Measurements from ENCODE around the gene NRARP.

Gene NRARP

DNA sequence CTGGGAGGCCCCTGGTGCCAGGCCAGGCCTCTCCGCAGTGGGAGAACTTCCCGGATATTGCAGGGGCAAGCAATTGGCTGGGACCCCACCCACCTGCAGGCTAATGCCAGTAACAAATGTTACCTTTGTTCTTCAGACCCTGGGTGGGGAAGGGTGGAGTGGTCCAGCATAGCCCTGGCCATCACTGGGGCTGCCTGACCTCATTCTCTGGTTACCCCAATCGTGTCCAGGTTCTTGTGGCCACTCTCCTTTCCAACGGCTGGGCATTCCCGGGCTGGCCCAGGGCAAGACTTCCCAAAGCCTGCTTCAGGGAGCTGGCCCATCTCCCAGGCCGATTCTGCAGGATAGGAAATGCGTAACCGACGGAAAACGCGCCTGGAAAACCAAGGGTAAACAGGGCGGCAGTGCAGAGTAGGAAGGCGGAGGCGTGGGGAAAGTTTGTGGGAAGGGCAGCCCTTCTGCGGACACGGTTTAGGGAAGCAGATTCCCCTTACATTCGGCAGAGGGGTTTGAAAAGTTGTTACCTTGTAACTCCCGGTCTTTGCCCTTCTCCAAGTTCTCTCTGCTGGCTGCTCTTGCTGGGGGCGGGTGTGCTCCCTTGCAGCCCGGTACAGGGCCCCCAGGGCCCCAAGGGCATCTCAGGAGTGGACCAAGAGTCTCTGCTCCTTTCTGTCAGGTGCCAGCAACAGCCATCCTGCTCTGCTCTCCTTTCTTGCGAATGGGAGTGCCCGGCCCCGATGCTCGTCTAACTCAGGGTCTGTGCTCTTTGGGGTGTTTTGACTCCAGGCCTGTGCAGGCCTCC is 3.5 kb downstream of the NRARP start:
- no peak for DNase-seq (ENCODE audit: low read depth, low spot score)

DNA sequence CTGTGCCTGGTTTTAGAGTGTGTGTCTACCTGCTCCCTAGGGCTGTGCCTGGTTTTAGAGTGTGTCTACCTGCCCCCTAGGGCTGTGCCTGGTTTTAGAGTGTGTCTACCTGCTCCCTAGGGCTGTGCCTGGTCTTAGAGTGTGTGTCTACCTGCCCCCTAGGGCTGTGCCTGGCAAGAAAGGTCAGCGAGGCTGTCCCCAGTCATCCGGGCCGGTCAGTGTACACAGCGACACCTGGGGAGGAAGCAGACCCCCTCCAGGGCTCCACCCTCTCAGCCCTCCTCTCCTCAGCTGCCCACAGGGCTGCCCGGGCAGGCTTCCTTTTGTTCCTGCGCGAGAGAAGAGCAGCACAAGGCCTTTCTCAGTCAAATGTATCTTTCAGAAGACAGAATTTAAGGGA is 4.1 kb downstream of the NRARP start:
- DNase-seq (ENCODE audit: low read depth, low spot score): no peak

DNA sequence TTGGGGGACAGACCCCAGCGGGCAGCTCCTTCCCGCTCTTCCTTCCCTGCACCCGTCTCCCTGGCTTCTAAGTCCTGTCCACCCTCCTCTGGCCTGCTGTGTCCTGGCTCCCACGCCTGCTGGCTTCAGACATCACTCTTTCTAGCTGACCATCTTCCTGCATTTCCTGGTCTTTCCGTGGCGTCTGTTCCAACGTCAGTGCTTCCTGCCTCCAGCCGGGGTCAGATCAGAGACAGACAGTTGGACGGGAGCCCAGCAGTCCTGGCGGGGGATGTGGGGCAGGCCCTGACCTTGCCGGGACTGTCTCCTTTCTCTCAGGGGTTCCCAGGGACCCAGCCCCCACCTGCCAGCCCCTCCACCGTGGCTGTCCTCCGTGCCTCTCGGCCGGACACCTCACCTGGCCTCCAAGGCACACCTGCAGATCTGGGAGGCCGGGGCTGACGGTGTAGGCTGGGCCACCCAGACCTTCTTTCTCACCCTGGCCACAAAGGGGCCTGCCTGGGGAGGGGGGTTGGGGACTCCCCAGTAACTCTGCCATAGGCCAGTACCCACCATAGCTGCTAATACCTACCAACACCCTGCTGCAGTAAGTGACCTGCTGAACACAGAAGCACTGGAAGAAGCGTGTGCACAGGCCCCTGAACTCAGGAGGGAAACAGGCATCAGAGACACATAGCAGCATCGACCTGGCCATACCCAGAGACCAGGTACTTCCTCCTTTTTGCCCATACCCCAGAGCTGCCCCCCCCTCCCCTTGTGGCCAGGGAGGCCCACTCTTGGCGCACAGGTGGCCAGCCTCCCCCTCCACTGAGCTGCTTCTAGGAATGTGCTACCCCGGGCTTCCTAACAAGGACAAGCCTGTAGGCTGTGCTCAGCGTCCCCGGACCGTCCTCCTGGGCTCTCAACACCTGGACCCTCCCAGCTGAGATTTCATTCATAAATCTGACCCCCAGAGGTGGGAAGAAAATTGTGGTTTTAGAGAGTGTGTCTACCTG is 5.1 kb downstream of the NRARP start:
- DNase-seq (ENCODE audit: low read depth, low spot score): no peak

DNA sequence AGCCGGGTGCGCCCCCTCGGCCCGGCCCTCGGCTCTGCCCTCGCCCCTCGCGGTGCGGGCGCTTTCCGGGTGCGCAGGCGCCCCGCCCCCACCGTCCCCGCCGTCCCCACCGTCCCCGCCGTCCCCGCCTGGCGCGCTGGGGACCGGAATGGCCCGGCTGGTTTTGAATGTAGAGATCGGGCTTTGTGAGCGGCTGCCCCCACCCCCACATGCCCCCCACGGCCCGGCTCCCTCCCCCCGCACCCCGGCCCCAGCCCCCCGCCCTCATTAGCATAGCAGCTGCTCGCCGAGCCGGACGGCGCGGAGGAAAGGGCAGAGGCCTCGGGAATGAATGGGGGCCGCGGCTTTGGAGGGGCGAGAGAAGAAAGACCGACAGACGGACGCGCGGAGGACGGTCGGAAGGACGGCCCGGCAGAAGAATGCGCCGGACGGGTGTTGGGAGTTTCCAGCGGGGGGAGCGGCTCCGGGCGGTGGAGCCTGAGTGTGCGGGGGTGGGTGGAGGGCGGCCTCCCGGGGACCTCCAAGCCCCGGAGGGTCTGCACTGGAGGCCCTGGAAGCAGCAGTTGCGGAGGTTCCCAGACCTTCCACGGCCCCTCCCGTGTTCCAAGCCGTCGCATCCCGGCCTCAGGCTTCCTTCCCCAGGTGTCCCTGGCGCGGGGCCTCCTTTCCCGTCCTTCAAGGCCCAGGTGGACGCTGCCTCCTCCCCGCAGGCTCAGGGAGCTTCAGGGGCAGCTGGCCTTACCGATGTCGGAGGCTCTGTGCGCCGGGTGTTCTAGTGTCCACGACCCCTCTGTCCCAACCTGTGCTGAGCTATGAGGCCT is 6.0 kb downstream of the NRARP start:
- DNase-seq (ENCODE audit: low read depth, low spot score): no peak

DNA sequence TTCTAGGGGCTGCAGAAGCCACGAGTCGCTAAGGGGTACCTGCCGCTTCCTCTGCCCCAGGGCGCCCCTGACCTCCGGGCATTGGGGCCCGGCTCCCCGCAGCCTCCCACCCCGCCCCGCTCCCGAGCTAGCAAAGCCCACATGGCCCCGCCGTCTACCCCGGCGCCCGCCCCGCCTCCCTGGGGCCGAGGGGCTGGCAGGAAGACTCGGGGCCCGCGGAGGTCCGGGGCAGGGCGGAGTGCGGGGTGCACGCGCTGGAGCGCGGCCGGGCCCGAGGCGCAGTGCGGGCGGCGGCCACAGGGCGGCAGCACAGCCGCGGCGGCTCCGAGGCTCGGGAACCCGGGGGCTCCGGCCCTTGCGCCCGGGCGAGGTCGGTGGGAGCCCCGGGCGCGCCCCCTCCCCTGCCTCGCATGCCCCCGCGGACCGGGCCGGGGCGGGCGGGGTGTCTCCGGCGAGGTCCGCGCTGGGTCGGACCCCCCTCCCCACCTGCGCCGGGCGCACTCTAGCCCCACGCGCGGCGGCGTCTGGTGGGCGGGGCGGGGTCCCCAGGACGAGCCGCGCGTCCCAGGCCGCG is 6.7 kb downstream of the NRARP start:
- no peak for DNase-seq (ENCODE audit: low read depth, low spot score)

DNA sequence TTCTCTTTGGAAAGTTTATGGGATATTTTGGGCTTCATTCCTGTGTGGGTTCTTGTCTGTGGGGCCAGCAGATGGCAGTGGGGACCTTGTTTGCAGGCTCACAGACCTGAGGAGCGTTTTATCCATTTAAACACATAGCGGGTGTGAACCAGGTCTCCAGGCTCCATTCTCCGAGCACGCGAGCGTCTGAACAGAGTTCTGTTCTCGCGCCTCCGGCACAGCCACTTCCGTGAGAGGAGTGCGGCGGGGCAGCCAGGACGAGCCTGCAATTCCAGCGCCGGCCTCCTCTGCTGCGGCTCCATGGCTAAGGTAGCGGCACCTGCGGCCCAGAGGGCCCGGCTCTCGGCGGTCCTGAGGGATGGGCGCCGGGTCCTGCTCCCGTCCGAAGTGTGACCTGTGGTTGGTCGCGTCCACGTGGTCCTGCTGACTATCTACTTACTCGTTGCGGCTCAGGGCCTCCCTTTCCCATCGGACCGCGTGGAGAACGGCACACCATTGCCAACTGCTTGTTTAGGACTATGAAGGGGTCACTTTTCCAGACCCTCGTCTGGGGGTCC is 7.3 kb downstream of the NRARP start:
- no peak for DNase-seq (ENCODE audit: low read depth, low spot score)

DNA sequence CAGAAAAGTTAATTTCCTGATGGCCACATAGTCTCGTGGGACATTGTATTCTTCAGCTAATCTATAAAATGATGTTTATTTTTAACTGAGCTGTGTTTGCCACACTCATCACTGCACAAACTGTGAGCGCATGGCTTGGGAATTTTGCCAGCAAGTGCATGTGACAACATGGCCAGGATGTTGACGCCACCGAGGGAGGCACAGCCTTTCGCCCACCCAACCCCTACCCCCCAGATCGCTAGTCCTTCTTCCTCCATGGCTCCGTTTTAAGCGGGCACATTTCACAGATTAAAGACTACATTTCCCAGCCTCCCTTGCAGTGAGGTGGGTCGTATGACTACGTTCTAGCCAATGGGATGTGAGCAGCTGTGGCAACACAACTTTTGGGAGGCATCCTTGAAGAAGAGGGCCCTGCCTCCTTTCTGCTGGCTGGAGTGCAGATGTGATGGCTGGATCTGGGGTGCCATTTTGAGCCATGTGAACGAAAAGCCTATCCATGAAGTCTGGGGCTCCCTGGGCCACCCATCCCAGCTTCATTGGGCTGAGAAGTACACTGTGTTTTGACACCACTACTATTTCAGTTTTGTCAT is 7.9 kb downstream of the NRARP start:
- no peak for DNase-seq (ENCODE audit: low read depth, low spot score)

DNA sequence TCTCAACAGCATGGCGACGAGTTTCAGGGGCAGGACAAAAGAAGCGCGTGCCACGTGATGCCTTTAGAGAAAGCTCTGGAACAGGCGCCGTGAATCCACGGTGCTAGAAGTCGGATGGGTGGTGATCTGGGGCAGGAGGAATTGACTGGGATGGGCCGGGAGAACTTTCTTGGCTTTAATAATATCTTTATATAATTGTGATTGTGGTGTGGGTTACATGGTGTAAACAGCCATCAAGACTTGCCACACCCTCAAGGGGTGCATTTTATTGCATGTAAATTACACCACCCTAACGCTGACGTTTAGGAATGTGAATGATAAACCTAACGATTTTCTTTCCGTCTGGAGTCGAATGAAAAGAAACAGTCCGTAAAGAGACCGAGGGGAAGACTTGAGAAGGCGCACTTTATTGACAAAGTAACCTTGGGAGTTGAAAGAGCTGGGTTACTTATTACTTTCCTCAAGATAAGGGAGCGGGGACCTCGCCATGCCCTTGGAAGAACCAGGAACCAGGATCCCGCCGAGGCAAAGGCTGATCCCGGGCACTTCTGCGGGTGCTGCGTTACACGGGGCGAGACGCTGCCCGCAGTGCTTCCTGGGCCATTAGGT is 8.5 kb downstream of the NRARP start:
- DNase-seq (ENCODE audit: low read depth, low spot score): no peak

DNA sequence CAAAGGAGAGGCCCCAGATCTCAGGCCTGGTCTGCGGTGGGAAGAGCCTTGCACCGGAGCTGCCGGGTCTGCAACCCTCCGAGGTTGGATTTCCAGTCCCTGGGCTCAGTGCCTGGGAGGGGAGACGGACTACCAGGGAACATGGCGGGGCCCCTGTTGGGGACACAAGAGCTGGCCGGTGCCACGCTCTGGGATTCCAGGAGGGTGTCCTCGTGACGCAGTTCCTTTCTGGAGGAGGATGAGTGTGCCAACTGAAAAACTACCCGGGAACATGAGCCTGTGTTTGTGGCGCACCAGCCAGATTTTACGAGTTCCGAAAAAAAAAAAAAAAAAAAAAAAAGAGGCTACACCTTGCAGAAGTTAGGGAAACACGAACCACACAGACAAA is 9.0 kb downstream of the NRARP start:
- no peak for DNase-seq (ENCODE audit: low read depth, low spot score)

DNA sequence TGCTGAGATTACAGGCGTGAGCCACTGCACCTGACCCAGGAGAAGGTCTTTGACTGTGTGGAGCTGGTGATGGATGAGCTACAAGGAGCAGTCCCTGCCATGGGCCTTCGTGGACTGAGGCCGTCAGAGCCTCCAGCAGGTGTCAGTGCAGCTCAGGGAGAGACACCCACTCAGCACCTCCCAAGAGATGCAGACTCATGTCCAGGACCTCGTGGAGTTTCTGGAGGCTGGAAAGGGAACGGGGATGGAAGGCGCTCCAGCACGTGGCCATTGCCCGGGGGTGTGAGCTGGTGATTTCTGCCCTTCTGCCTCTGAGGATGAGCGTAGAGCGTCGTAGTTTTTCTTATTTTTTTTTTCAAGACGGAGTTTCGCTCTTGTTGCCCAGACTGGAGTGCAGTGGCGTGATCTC is 15.1 kb downstream of the NRARP start:
- no peak for DNase-seq (ENCODE audit: low read depth, low spot score)

DNA sequence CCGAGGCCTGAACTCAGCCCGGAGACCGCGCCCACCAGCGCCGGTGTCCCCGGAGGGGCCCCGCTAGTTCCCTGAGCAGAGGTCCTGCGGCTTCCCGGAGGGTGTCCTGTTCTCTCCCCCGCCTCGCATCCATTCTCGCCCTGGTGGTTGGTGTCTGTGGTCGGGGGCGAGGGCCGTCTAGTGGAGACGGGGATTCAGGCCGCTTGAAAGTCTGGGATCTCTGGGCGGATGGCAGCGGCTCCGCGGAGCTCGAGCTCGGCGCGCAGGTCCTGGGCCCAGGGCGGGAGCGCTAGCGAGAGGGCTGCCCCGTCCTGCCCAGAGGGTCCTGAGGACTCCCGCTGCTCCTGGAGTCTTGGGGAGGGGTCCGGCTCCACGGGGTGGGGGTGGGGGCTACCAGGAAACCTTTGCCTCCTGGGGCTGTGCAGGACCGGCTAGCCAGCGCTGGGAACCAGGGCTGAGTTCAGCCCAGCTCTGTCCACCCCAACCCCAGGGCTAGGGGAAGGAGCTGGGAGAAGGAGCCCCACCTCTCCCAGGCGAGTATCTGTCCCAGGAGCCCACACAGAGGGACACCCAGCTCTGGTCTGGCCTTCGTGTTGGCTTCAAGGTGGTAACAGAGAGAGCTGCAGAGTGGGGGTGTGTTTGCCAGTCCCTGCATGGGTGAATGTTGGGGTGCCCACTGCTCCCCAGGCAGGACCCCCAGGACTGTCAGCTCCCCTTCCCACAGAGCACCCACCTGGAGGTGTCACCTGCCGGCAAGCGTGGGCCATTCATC is 20.5 kb downstream of the NRARP start:
- no peak for DNase-seq (ENCODE audit: low read depth, low spot score)

DNA sequence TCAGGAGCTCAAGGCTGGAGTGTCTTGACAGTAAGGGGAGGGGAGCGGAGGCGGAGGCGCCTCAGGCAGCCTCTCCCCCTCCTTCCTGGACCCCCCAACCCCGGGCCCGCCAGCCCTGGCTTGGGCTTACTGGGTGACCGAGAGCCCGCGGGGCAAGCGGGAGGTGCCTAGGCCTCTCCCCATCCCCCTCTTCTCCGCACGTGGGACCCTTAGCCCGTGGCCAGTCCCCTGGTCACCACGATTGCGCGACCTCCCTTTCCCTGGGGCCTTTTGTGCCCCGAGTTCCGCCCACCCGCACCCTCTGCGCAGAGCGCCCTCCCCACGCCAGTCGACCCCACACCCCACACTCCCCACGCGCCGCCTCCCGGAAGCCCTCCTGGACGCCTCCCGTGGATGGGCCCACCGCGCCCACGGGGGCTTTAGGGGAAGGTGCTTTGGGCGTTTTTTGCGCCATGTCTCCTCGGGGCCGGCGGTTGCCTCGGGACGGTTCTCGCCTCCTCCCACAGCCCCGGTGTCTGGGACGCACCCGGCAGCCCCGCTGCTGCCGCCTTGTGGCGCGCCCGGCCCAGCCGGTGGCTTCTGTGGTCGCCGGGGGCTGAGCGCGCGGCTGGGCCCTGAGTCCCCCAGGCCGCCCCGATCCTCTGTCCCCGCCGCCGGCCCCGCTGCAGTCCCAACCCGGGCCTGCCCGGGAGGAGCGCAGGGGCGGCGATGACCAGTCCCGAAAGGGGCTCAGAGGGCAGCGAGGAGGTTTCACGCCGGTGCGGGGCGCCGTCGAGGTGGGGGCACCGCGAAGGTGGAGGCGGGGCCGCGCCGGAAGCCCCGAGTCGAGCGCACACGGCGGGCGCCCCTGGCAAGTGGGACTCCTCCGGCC is 21.4 kb downstream of the NRARP start:
- DNase-seq (ENCODE audit: low read depth, low spot score): no peak

DNA sequence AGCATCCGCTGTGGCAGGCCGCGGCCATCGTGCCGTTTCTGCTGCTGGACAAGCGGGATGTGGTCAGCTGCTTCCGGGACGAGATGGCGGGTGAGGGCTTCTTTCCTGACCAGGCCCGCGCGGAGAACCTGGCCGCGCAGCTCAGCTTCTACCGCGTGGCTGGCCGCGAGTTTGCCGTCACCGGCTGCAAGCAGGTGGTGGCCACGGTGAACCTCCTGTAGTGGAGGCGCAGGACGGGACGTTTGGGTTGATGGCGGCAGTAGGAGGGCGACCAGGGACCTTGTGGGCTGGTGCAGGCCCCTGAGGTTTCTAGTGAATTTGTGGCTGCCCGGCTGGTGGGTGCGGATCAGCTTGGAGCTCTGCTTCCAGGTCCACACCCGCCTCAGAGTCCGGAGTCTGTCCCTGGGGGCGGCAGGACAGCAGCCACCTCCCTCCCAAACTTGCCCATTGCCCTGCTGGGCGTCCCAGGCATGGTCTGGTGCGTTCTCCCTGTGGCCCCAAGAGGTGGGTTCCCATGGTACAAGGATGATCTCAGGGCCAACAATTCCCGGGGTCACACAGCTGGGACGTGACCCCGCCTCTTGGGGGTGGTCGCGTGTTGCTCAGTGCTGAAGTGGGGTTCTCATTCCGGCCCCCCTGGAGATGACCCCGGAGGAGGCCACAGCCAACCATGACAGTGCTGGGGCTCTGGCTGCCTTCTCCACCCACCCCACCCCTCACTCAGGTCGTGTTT is 22.2 kb downstream of the NRARP start:
- no peak for DNase-seq (ENCODE audit: low read depth, low spot score)

DNA sequence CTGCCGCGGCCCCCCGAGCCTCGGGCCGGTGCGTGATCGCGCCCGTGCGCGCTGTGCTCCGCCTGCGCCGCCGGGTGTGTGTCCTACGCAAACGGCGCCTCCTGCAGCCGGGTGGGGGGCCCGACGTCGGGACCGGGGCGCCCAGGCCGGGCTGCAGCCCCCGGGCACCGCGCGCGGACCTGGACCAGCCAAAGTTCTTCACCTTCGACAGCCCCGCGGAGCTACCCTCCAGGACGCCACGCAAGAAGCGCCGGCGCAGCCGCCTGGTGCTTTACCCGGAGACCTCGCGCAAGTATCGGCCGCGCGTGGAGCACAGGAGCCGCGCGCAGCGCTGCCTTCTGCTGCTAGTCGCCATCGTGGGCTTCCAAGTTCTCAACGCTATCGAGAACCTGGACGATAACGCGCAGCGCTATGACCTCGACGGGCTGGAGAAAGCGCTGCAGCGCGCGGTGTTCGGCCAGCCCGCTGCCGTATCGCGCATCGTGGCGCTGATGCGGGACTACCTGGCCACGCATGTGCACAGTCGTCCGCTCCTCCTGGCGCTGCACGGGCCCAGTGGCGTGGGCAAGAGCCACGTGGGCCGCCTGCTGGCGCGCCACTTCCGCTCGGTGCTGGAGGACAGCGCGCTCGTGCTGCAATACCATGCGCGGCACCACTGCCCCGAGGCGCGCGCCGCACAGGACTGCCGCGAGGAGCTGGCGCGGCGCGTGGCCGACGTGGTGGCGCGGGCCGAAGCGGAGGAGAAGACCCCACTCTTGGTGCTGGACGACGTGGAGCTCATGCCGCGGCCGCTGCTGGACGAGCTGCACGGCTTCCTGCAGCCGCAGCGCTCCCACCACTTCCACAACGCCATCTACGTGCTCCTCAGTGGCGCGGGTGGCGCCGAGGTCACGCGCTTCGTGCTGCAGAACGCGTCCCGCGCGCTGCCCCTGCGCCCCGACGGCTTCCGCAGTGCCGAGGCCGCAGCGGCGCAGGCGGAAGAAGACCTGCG is 23.1 kb downstream of the NRARP start:
- no peak for DNase-seq (ENCODE audit: low read depth, low spot score)

DNA sequence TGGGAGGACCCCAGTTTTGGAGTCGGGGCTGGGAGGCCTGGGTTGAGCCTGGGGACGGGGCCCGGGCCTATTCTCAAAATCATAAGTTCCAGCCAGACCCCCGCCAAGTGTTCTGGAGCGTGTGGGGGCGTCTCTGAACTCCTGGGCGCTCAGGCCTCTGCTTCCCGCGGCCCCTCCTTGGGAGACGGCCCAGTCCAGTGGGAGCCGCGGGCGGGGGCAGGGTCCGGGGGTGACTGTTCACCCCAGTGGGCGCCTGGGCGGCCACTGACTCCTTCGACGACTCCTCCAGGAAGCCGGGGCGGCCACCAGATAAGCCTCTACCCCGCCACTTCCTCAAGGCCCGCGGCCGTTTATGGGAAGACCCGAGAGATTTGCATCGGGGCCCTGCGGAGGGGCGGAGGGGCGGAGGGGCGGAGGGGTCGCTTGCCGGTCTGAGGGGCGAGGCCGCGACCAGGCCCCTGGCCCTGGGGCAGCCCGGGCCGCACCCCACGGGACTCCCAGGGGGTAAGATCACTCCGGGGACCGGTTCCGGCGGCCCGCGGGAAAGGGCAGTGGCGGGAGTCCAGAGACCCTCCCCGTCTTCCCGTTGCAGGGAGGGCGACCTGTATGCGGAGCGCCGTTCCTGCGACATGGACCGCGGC is 23.9 kb downstream of the NRARP start:
- no peak for DNase-seq (ENCODE audit: low read depth, low spot score)

Data from brain pericyte (primary cell).